Fibroblast of the aortic adventitia (primary cell): Measurements from ENCODE around the gene THADA. TPM values are rescaled to one million over a fixed set of nuclear protein-coding genes. Genes with fewer than 3 reads are reported as not detected.
"Not testable (repeated sequence)": the region's sequence is repeated elsewhere in the genome, so short reads cannot be mapped to it uniquely, and the experiment has no call there.

ENCODE experiments used
- DNase-seq: peaks from one replicate; pipeline ENCODE4 v3.0.0-alpha.2; 2010; ENCODE audit warnings: low read depth
- H3K4me3 ChIP-seq: 2 replicates; pipeline ENCODE4 v1.5.1; 2011; ENCODE audit warnings: low read depth, mild to moderate bottlenecking, control low read depth, low read length, moderate library complexity
- total RNA-seq: library from RNA; depleted of rRNA; stranded (reverse); fragments of >200 nt; gene quantifications from 2 replicates; pipeline ENCODE4 v1.2.3, GENCODE V29; 2012; ENCODE audit warnings: low replicate concordance
- TF ChIP-seq, protein P1 (sequence below): IDR thresholded peaks from 2 replicates; pipeline ENCODE4 v1.5.1; 2011; ENCODE audit warnings: mild to moderate bottlenecking, low read length, control low read depth, inconsistent platforms; ENCODE audit not compliant: insufficient read depth

The THADA gene
- total RNA-seq, 1 donor, result 34.6 TPM

DNA sequence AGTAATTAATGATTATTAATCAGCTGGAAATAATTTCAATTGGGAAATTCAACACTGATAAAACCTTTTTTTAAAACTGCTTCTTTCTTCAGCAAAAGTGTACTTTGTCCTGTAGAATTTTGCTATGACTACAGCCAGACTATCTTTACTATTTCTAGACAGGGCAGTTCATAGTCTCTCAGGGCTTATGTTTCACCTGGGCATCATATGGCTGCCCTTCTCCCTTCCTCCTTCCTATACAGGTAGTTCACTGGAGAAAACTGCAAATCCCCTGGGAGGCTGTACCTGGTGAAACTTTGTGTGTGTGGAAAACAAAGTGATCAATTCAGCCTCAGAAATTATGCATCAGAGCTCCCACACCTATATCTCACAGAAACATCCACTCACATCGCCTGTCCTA, 38.6 kb downstream of the THADA start:
- TF ChIP-seq, protein P1, sequence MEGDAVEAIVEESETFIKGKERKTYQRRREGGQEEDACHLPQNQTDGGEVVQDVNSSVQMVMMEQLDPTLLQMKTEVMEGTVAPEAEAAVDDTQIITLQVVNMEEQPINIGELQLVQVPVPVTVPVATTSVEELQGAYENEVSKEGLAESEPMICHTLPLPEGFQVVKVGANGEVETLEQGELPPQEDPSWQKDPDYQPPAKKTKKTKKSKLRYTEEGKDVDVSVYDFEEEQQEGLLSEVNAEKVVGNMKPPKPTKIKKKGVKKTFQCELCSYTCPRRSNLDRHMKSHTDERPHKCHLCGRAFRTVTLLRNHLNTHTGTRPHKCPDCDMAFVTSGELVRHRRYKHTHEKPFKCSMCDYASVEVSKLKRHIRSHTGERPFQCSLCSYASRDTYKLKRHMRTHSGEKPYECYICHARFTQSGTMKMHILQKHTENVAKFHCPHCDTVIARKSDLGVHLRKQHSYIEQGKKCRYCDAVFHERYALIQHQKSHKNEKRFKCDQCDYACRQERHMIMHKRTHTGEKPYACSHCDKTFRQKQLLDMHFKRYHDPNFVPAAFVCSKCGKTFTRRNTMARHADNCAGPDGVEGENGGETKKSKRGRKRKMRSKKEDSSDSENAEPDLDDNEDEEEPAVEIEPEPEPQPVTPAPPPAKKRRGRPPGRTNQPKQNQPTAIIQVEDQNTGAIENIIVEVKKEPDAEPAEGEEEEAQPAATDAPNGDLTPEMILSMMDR, result no peak
- no peak for DNase-seq
- no peak overlapping the region for H3K4me3 ChIP-seq

DNA sequence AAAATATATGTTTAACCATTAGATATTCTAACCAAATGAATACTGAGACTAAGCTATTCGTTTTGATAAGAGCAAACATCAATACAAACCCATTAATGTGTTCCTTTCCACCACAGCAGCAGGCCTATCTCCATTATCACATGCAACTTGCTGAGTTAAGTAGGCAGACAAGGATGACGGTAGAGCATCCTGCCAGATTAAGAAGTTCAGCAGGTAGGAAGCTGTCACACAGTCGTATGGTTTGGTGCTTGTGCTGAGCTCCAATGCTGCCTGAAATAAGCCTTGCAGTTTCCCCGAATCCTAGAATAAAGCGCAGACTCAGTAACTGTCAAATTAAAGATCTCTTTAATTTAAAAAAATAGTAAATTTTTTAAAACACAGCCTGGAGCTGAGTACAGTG, 39.6 kb downstream of the THADA start:
- TF ChIP-seq, protein P1, result no peak
- H3K4me3 ChIP-seq, result no peak overlapping the region
- DNase-seq, result no peak

DNA sequence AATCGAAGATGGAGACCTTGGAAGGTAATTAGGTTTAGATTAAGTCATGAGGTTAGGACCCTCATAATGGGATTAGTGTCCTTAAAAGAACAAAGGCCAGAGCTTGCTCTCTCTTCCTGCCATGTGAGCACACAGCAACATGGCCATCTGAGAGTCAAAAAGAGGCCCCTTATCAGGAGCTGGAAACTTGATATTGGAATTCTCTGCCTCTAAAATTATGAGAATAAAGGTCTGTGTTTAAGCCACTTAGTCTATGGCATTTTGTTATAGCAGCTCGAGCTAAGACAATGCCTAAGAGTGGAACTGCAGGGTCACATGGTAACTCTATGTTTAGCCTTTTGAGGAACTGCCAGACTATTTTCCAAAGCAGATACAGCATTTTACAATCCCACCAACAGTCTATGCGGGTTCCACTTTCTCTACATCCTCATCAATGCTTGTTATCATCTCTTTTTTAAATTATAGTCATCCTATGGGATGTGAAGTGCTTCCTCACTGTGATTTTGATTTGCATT, 42.4 kb downstream of the THADA start:
- H3K4me3 ChIP-seq, result no peak overlapping the region
- no peak for DNase-seq
- TF ChIP-seq, protein P1, result no peak

DNA sequence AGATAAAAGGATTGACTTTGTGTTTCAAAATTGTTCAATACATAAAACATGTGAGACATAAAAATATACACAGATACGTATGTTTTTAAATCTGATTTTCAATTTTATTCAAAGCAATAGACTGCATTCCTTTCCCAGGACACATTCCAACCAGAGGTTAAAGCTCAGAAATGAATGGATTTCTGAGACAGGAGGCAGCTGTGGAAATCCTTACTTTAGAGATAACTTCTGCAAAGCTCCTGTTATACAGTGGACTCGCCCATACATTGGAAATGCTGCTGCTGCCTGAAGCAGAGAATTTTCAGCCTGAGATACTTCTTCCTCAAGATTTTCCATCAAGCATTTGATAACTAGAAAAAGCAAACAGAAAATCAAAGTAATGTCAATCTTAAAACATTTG, 43.8 kb downstream of the THADA start:
- no peak for DNase-seq
- no peak overlapping the region for H3K4me3 ChIP-seq
- TF ChIP-seq, protein P1, result no peak

DNA sequence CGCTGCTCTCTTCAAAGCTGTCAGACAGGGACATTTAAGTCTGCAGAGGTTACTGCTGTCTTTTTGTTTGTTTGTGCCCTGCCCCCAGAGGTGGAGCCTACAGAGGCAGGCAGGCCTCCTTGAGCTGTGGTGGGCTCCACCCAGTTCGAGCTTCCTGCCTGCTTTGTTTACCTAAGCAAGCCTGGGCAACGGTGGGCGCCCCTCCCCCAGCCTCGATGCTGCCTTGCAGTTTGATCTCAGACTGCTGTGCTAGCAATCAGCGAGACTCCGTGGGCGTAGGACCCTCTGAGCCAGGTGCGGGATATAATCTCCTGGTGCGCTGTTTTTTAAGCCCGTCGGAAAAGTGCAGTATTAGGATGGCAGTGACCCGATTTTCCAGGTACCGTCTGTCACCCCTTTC, 47.5 kb downstream of the THADA start:
- not testable (repeated sequence) for DNase-seq, H3K4me3 ChIP-seq

DNA sequence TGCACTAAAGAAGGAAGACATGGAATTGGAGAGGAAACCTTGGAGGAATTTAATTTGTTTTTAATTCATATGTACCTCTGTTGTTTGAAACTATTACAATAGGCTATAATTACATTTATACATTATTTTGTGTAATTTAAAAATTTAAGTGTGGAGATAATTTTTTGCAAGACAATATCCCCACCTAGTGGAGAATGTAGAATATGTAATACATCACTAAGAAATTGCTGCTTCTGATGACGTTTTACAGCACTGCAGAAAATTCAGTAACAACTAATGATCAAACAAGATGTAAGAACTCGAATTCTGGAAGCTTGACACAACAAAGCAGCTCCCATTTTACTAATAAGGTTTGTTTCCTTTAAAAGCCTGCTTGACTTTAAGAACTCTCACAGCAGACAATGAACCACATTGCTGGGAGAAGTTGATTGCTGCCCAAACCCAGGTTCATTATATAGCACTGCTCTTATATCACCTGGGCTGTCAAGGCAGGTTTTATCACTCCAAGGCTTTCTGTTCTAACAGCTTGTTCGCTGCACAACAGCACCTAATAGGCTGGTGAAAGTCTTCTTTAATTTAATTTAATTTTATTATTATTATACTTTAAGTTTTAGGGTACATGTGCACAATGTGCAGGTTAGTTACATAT, 53.4 kb downstream of the THADA start:
- TF ChIP-seq, protein P1, result peak; percentile 41
- peak; percentile 81 for DNase-seq
- H3K4me3 ChIP-seq, result no peak overlapping the region

DNA sequence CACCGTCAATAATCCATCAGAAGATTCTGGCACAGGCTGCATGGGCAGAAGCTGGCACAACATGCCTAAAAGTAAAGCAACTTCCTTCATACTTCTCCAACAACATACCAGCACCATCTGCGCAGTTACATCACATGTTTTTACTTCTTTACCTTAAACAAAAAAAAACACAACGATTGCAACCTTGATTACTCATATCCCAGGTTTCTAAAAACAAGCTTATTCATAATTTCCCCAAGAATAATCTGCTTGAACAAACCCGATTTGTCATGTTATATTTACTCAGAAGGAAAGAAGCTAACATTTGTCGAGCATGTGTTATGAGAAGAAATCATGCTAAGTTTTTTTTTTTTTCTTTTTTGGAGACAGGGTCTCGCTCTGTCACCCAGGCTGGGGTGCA, 54.7 kb downstream of the THADA start:
- TF ChIP-seq, protein P1, result no peak
- H3K4me3 ChIP-seq, result no peak overlapping the region
- DNase-seq, result no peak
